ENCODE data around the gene PBRM1.
A peak's percentile ranks its signal among the peaks of the same experiment; 100 is the strongest.

The PBRM1 gene

GRCh38 chr3:52615166-52615565, 70.5 kb downstream of the PBRM1 start:
- no peak overlapping the region for H2AFZ ChIP-seq
- no peaks in the 10 kb centered on the region for H3K27me3 ChIP-seq (ENCODE audit: control insufficient read depth, insufficient read depth, low read length)
- TF ChIP-seq, protein P1, sequence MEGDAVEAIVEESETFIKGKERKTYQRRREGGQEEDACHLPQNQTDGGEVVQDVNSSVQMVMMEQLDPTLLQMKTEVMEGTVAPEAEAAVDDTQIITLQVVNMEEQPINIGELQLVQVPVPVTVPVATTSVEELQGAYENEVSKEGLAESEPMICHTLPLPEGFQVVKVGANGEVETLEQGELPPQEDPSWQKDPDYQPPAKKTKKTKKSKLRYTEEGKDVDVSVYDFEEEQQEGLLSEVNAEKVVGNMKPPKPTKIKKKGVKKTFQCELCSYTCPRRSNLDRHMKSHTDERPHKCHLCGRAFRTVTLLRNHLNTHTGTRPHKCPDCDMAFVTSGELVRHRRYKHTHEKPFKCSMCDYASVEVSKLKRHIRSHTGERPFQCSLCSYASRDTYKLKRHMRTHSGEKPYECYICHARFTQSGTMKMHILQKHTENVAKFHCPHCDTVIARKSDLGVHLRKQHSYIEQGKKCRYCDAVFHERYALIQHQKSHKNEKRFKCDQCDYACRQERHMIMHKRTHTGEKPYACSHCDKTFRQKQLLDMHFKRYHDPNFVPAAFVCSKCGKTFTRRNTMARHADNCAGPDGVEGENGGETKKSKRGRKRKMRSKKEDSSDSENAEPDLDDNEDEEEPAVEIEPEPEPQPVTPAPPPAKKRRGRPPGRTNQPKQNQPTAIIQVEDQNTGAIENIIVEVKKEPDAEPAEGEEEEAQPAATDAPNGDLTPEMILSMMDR (IDR thresholded peaks at IDR 0.05), result no peak
- H3K4me3 ChIP-seq (ENCODE audit: low read depth, low read length), result no peak overlapping the region
- no peaks in the 10 kb centered on the region for H3K79me2 ChIP-seq
- no peak overlapping the region for H3K4me2 ChIP-seq (ENCODE audit: low read length)
- no peaks in the 10 kb centered on the region for H3K9me3 ChIP-seq (ENCODE audit: control insufficient read depth, low read length)
- no peak overlapping the region for H3K27ac ChIP-seq
- no peak overlapping the region for H3K9ac ChIP-seq
- H3K36me3 ChIP-seq (ENCODE audit: control insufficient read depth, insufficient read depth, low read length), result no peaks in the 10 kb centered on the region
- no peaks in the 10 kb centered on the region for H3K4me1 ChIP-seq

GRCh38 chr3:52614689-52615088, 71.0 kb downstream of the PBRM1 start:
- TF ChIP-seq, protein P1 (IDR thresholded peaks at IDR 0.05), result no peak
- H3K4me3 ChIP-seq (ENCODE audit: low read depth, low read length), result no peak overlapping the region

DNA sequence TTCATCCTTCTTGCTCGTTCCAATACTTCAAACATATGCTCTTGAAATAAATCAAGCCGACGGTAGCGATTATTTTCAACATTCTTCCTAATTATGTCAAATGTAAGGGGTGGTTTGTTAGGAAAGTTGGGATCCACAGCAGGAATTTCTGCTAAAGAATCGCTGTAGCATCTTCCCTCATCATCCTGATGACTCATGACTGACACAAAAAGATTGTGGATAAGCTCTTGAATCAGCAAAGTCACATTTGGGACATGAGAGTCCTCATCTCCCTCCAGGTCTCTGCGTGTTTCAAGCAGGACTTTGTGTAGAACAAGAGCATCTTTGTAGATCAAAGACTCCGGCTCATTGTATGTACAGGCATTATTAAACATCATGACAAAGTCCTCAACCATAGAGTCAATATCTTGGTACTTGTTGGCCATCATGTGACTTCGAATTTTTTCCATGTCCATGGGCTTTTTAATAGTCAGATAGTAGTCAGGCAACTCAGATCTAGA, 76.3 kb downstream of the PBRM1 start:
- H3K4me2 ChIP-seq (ENCODE audit: low read length), result no peak overlapping the region
- H3K79me2 ChIP-seq, result no peaks in the 10 kb centered on the region
- peaks cover 26% of the 10 kb centered on the region for H3K4me1 ChIP-seq
- no peaks in the 10 kb centered on the region for H3K27me3 ChIP-seq (ENCODE audit: control insufficient read depth, insufficient read depth, low read length)
- H3K4me3 ChIP-seq (ENCODE audit: low read depth, low read length), result no peak overlapping the region
- no peak overlapping the region for H2AFZ ChIP-seq
- H3K9ac ChIP-seq, result no peak overlapping the region
- peak overlapping the region; percentile 67 for H3K27ac ChIP-seq
- TF ChIP-seq, protein P1 (IDR thresholded peaks at IDR 0.05), result no peak
- no peaks in the 10 kb centered on the region for H3K36me3 ChIP-seq (ENCODE audit: control insufficient read depth, insufficient read depth, low read length)
- no peaks in the 10 kb centered on the region for H3K9me3 ChIP-seq (ENCODE audit: control insufficient read depth, low read length)

More at GRCh38 chr3:52614689-52615088, 71.0 kb downstream of the PBRM1 start:
- Histone ChIP-seq H3K79me2 (no peaks in the 10 kb centered on the region), H3K4me2 (ENCODE audit: low read length) (no peak overlapping the region), H3K4me1 (no peaks in the 10 kb centered on the region), H3K27me3 (ENCODE audit: control insufficient read depth, insufficient read depth, low read length) (no peaks in the 10 kb centered on the region), H3K9me3 (ENCODE audit: control insufficient read depth, low read length) (no peaks in the 10 kb centered on the region), H3K27ac (no peak overlapping the region), H3K9ac (no peak overlapping the region), H2AFZ (no peak overlapping the region), H3K36me3 (ENCODE audit: control insufficient read depth, insufficient read depth, low read length) (no peaks in the 10 kb centered on the region)

GRCh38 chr3:52608337-52608736, 77.4 kb downstream of the PBRM1 start:
- Histone ChIP-seq H3K4me3 (ENCODE audit: low read depth, low read length) (peak overlapping the region; percentile 14), H3K36me3 (ENCODE audit: control insufficient read depth, insufficient read depth, low read length) (no peaks in the 10 kb centered on the region), H3K4me1 (peaks cover 26% of the 10 kb centered on the region)

More at GRCh38 chr3:52608337-52608736, 77.4 kb downstream of the PBRM1 start:
- H3K9ac ChIP-seq, result no peak overlapping the region
- no peaks in the 10 kb centered on the region for H3K79me2 ChIP-seq
- no peak overlapping the region for H2AFZ ChIP-seq
- TF ChIP-seq, protein P1 (IDR thresholded peaks at IDR 0.05), result no peak
- H3K4me2 ChIP-seq (ENCODE audit: low read length), result peak overlapping the region; percentile 24
- H3K9me3 ChIP-seq (ENCODE audit: control insufficient read depth, low read length), result no peaks in the 10 kb centered on the region
- no peaks in the 10 kb centered on the region for H3K27me3 ChIP-seq (ENCODE audit: control insufficient read depth, insufficient read depth, low read length)
- H3K27ac ChIP-seq, result peak overlapping the region; percentile 67

All from parathyroid adenoma (tissue), 2 donors.